ENCODE data around the gene STAT4.

Gene STAT4

GRCh38 chr2:190981733-190982132 lies 169.1 kb downstream of the STAT4 start:
- no peak for TF ChIP-seq POLR2A (IDR thresholded peaks at IDR 0.05; ENCODE audit: low read depth, low read length)
- TF ChIP-seq POLR2AphosphoS5 (IDR thresholded peaks at IDR 0.05; ENCODE audit: low read depth, low read length) = no peak; the same call in 1 of the 2 replicates
- no peak for TF ChIP-seq TAF1 (IDR thresholded peaks at IDR 0.05; ENCODE audit: borderline replicate concordance, low read depth, low read length)
- FAIRE-seq (no peak), DNase-seq (ENCODE audit: insufficient read length) (no peak)

- DNase-seq (ENCODE audit: insufficient read length) (no peak), FAIRE-seq (no peak)
- no peak for TF ChIP-seq POLR2A (IDR thresholded peaks at IDR 0.05; ENCODE audit: low read depth, low read length)
- TF ChIP-seq TAF1 (IDR thresholded peaks at IDR 0.05; ENCODE audit: borderline replicate concordance, low read depth, low read length) = no peak
- TF ChIP-seq POLR2AphosphoS5 (IDR thresholded peaks at IDR 0.05; ENCODE audit: low read depth, low read length) = no peak
Observed at GRCh38 chr2:190981333-190981732, 169.5 kb downstream of the STAT4 start.

DNA sequence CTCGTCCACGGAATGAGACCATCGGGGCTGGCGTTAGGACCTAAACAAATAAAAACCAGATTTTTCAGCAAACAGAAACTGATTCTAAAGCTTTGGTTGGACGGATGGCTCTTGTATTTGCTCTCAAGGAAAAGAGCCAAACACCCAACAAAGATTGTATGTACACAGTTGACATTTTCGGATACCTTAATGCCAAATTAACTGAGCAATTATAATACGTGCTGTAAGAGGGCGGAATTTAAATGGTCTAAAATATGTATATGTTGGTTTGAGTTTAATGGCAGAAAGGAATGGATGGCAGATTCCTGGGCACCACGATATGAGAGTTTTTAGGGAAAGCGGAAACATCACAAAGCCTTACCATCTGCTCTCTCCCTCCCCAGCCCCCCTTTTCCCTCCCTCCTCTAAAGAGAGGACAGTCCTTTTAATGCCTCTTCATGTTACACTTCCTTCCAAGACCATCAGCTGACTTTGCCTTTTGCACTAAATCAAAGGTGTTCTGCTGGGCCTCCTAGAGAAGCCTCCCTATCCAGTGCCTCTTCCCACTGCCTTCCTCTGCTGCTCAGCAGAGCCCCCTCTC lies 170.1 kb downstream of the STAT4 start:
- FAIRE-seq (no peak), DNase-seq (ENCODE audit: insufficient read length) (no peak)
- TF ChIP-seq POLR2A (IDR thresholded peaks at IDR 0.05; ENCODE audit: low read depth, low read length) (peak; percentile 37), TAF1 (IDR thresholded peaks at IDR 0.05; ENCODE audit: borderline replicate concordance, low read depth, low read length) (no peak), POLR2AphosphoS5 (IDR thresholded peaks at IDR 0.05; ENCODE audit: low read depth, low read length) (peak; percentile 76)

- DNase-seq (ENCODE audit: insufficient read length) = no peak
- FAIRE-seq = no peak
- peak; percentile 29; the same call in 1 of the 2 replicates for TF ChIP-seq POLR2A (IDR thresholded peaks at IDR 0.05; ENCODE audit: low read depth, low read length)
- no peak; the same call in none of the 2 replicates for TF ChIP-seq POLR2AphosphoS5 (IDR thresholded peaks at IDR 0.05; ENCODE audit: low read depth, low read length)
Observed at GRCh38 chr2:190979906-190980629, 170.7 kb downstream of the STAT4 start.
